Esophagus squamous epithelium (tissue), 5 donors: ENCODE data around the gene USH2A. TPM values are rescaled to one million over a fixed set of nuclear protein-coding genes. Genes with fewer than 3 reads are reported as not detected.

Experiments used
- DNase-seq: peaks from one replicate; lab custom pipeline; 2025; lab: John Stamatoyannopoulos, UW
- H3K27ac ChIP-seq, 4 donors: fragments of 200-600 bp; sonication (generic); one replicate each; pipeline ENCODE4 v1.5.1; 2016 to 2019; ENCODE audit warnings: mild to moderate bottlenecking in 1 of 4
- H3K27me3 ChIP-seq, 4 donors: fragments of 200-600 bp; sonication (generic); 1 replicate in 3 of 4; 2 replicates in 1 of 4; pipeline versions ENCODE4 v1.5.1 to v1.6.0; 2017 to 2021; ENCODE audit warnings: antibody characterized with exemption in 1 of 4
- H3K36me3 ChIP-seq, 3 donors: fragments of 200-600 bp; sonication (generic); one replicate each; pipeline ENCODE4 v1.5.1; 2016 to 2019
- H3K4me1 ChIP-seq, 3 donors: fragments of 200-600 bp; sonication (generic); one replicate each; pipeline ENCODE4 v1.5.1; 2017 to 2019
- H3K4me3 ChIP-seq, 4 donors: fragments of 200-600 bp; sonication (generic); 1 replicate in 3 of 4; 2 replicates in 1 of 4; pipeline ENCODE4 v1.5.1; 2016 to 2019; ENCODE audit warnings: mild to moderate bottlenecking in 2 of 4, moderate library complexity in 1 of 4
- H3K9me3 ChIP-seq, 3 donors: fragments of 200-600 bp; sonication (generic); one replicate each; pipeline ENCODE4 v1.5.1; 2016 to 2019
- CTCF ChIP-seq, 6 experiments: fragments of 450-650 bp in 4 of 6; fragments of 200-600 bp in 2 of 6; sonication (generic) in 2 of 6; IDR thresholded peaks; one replicate each; pipeline ENCODE4 v1.5.1; 2016 to 2019; ENCODE audit warnings: antibody characterized with exemption in 6 of 6, mild to moderate bottlenecking in 4 of 6, moderate library complexity in 4 of 6
- POLR2A ChIP-seq, 4 donors: fragments of 450-650 bp; IDR thresholded peaks; one replicate each; pipeline ENCODE4 v1.6.1; 2017; ENCODE audit warnings: antibody characterized with exemption in 4 of 4, mild to moderate bottlenecking in 4 of 4, moderate library complexity in 3 of 4
- WGBS, 2 donors: methylation state at CpG; one replicate each; pipeline ENCODE4 v1.1.5; 2018; 5-methylcytosine and 5-hydroxymethylcytosine counted together
- intact Hi-C: fragments of 100-400 bp; cut with DNase I; formaldehyde crosslinking; loops from one replicate; pipeline ENCODE4 v1.15.0; 2022
- total RNA-seq, 4 donors: library from RNA; depleted of rRNA; stranded (reverse); fragments of >200 nt; gene quantifications; one replicate each; pipeline ENCODE4 v1.1.0, GENCODE V29; 2016
- donor health status: DM: yes; HTN: yes; CAD: no.

Gene USH2A
- total RNA-seq, 4 donors from 2014 or later, result under 0.01 TPM; not detected in 3

GRCh38 chr1:216238844-216239243, 184.4 kb downstream of the USH2A start:
- Histone ChIP-seq H3K4me1 (no peaks in the 10 kb centered on the region), H3K27me3 (no peaks in the 10 kb centered on the region), H3K36me3 (no peaks in the 10 kb centered on the region), H3K4me3 (no peak overlapping the region), H3K27ac (no peak overlapping the region), H3K9me3 (no peaks in the 10 kb centered on the region)
- intact Hi-C loops, result no loop called here
- WGBS, 2 donors, result 70 to 76% methylated on average over 1 of the region's 1 CpG
- DNase-seq, result no peak
- TF ChIP-seq POLR2A (IDR thresholded peaks at IDR 0.05), result no peak
- no peak for TF ChIP-seq CTCF (IDR thresholded peaks at IDR 0.05)

DNA sequence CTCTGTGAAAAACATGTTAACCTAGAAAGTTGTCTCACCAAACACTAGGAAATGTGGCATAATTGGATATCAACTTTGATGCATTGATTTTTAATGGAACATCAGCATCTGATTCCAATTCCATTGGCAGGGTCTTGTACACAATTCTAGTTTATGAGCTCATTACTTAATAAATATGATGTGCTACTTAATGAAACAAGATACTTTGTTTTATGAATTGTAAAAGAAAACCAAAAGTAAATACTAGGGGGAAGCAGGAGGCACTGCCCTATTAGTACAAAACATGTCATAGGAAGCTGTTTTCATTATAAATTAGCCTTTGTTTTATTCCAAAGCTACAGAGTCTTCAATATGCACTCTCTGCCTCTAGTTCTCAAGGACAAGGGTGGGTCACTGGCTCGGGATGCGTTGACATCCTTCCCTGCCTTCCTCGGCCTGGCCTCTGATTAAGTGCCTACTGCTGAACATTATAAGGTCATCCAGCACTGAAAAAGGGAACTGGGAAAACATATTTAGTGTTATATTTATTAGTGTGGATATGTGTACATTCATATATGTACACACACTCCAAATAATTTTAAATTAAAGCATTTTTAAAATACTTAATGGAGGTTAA, 185.2 kb downstream of the USH2A start:
- Histone ChIP-seq H3K4me3 (no peak overlapping the region), H3K9me3 (no peaks in the 10 kb centered on the region), H3K4me1 (no peaks in the 10 kb centered on the region), H3K27me3 (no peaks in the 10 kb centered on the region), H3K36me3 (no peaks in the 10 kb centered on the region), H3K27ac (no peak overlapping the region)
- WGBS, 2 donors, result 64 to 91% methylated on average over 3 of the region's 3 CpGs
- no peak for DNase-seq
- intact Hi-C loops, result no loop called here
- TF ChIP-seq POLR2A (IDR thresholded peaks at IDR 0.05) (no peak), CTCF (IDR thresholded peaks at IDR 0.05) (no peak)

GRCh38 chr1:216224233-216224632, 199.0 kb downstream of the USH2A start:
- no peaks in the 10 kb centered on the region for H3K36me3 ChIP-seq
- H3K27me3 ChIP-seq, result no peaks in the 10 kb centered on the region
- H3K9me3 ChIP-seq, result no peaks in the 10 kb centered on the region
- intact Hi-C loops, result no loop called here
- 64 to 70% methylated on average over 1 of the region's 1 CpG for WGBS, 2 donors
- H3K27ac ChIP-seq, result no peak overlapping the region
- H3K4me1 ChIP-seq, result peaks cover 0 to 8% (median 0%) of the 10 kb centered on the region in 3 donors
- H3K4me3 ChIP-seq, result no peak overlapping the region
- TF ChIP-seq CTCF (IDR thresholded peaks at IDR 0.05) (no peak), POLR2A (IDR thresholded peaks at IDR 0.05) (no peak)
- DNase-seq, result no peak

DNA sequence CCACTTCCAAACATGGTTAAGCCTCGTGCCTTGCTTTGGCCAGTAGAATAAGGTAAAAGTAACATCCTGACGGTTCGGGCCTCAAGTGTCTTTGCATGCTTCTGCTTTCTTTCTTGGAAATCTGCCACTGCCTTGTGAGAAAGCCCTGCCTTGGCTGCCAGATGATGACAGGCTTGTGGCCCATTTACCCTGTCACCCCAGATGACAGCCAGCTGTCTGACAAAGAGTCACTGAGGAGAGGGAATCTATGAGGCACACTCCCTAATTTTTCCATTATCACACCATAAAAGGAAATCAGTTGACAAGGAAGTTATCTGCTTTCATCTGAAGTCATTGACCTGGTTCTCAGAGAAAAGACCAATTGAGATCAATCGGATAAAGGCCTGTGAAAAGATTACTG, 199.8 kb downstream of the USH2A start:
- Histone ChIP-seq H3K27me3 (no peaks in the 10 kb centered on the region), H3K9me3 (no peaks in the 10 kb centered on the region), H3K36me3 (no peaks in the 10 kb centered on the region), H3K4me3 (no peak overlapping the region), H3K4me1 (peaks cover 0 to 8% (median 0%) of the 10 kb centered on the region in 3 donors), H3K27ac (no peak overlapping the region)
- no peak for DNase-seq
- intact Hi-C loops, result no loop called here
- WGBS, 2 donors, result 49 to 51% methylated on average over 4 of the region's 4 CpGs
- TF ChIP-seq POLR2A (IDR thresholded peaks at IDR 0.05), result no peak
- no peak for TF ChIP-seq CTCF (IDR thresholded peaks at IDR 0.05)

GRCh38 chr1:216222288-216222687, 201.0 kb downstream of the USH2A start:
- H3K36me3 ChIP-seq, result no peaks in the 10 kb centered on the region
- WGBS, 2 donors, result 29 to 63% methylated on average over 2 of the region's 2 CpGs
- no peak overlapping the region for H3K4me3 ChIP-seq
- intact Hi-C loops, result no loop called here
- no peak for DNase-seq
- no peaks in the 10 kb centered on the region for H3K9me3 ChIP-seq
- no peaks in the 10 kb centered on the region for H3K27me3 ChIP-seq
- H3K4me1 ChIP-seq, result peaks cover 0 to 8% (median 0%) of the 10 kb centered on the region in 3 donors
- TF ChIP-seq POLR2A (IDR thresholded peaks at IDR 0.05), result no peak
- no peak for TF ChIP-seq CTCF (IDR thresholded peaks at IDR 0.05)
- no peak overlapping the region for H3K27ac ChIP-seq
